NCI-H524 treated with DMSO at 0.1 percent for 48 hours (cell line): ENCODE measurements around the gene DSN1.

Experiments used
- DNase-seq: peaks from one replicate; lab custom pipeline; 2025; lab: John Stamatoyannopoulos, UW

DSN1 gene

DNA sequence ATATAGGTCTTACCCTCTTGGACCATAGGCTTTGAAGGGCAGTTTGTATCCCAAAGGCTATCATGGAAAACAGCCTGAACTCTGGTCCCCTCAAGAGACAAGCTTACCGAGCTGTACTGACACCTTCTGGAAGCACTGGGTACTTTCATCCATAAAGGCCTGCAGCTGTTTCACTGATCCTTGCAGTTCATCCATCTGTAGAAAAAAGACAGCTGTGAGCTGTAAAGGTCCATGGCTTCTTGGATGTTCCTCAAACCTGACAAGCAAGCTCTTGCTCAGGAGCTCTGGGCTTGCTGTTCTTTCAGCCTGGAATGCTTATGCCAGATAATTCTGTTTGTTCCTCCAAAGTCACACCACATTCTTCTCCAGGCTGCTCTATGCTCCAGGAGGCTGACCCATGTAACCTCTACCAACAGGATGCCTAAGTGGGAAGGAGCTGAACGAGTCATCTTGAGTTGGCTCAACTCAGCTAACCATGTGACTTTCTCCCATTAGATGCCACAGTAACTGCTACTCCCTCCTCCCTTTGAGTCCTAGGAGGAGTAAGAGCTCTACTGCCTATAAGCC lies 18.8 kb downstream of the DSN1 start:
- DNase-seq, result peak; percentile 9

- DNase-seq, result no peak
These were observed 21.0 kb downstream of the DSN1 start for GRCh38 chr20:36752582-36752981.

- peak; percentile 79 for DNase-seq
These were observed 27.5 kb downstream of the DSN1 start, which contains the start of gene NDRG3 for GRCh38 chr20:36745927-36746659. TSS of gene NDRG3 (minus strand) at chr20:36746090. CDS start at chr20:36721735, 24,355 bp downstream.

GRCh38 chr20:36745234-36745926 lies 28.2 kb downstream of the DSN1 start:
- no peak for DNase-seq

- DNase-seq, result no peak
These were observed 28.8 kb downstream of the DSN1 start for GRCh38 chr20:36744764-36745191.

GRCh38 chr20:36744243-36744642 lies 29.3 kb downstream of the DSN1 start:
- no peak for DNase-seq

DNA sequence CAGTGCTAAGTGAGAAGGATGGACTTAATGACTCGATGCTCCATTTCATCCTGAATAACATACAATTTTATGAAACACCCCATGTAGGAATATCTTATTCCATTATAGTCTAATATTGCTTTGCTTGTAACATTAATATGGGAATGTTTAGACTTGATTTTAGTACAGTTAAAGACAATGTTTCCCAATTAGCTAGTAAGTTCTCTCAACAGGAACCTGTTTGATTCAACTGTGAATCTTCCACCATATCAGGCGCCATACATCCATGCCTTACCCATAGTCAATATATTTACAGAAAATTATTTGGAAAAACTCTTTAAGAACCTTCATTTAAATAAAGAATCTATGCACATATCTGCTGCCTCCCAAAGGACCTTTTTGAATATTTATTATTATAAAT lies 31.0 kb downstream of the DSN1 start:
- DNase-seq, result no peak

DNA sequence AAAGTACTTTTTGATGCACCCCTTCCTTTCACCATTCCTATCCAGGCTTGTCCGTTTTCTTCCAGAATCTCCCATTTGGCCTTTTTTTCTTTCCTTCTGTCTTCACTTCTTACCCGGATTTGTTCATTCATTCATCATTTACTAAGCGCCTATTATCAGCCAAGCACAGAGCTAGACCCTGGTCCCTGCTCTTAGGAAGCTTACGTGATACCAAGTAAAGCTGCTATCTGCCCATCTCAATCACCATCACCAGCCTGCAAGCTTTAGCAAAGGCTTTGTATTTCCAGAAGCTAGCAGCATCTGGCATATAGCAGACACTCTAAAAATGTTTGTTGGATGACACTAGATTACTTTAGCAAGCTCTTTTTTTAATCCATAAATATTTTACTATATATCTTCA lies 32.5 kb downstream of the DSN1 start:
- DNase-seq, result no peak

DNA sequence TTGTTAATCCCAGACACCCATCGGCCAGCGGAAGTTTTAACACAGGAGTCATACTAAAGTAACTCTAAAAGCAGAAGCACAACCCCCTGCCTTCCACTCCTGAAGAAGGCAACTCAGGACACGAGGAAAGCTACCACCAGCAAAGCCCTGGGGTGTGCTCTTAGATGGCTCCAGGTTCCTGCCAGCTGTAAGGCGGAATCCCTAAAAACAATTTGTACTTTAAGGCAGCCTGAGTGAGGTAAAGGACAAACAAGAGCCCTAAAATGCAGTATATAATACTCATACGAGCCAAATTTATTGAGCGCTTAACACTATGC lies 36.4 kb downstream of the DSN1 start:
- no peak for DNase-seq

DNA sequence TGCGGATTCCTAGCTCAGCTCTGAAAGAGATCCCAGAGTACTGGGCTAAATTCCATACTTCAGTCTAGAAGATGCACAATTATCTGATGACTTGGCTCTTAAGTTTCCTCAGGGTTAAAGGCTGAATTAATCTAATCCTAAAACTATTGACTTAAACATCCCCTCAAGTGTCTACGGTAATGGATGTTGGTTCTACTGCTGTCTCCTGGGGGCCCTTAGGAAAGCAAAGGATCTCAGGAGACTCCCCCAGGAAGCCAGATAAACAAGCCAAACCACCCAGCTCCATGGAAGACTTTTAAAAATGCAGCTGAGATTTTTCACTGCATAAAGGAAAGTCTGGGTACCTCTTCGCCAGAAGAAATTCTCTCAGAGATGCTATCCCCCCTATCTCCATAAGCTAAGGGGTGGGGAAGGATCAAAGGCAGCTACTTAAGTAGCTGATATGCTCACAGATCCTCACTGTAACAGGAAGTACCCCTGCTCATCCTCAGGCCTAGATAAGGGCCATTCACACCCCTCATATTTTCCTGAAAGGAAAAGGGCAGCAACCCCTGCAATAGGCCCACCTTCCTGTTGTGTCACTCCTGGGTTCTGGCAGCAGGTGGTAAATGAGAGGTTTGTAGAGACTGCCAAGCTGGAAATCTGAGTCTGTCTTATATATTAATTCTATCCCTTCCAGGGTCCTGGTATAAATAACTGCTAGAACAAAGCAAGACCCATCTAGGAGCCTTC lies 36.9 kb downstream of the DSN1 start:
- DNase-seq, result no peak

GRCh38 chr20:36732456-36732855 lies 41.1 kb downstream of the DSN1 start:
- no peak for DNase-seq

- no peak for DNase-seq
These were observed 44.6 kb downstream of the DSN1 start for GRCh38 chr20:36728986-36729385.

DNA sequence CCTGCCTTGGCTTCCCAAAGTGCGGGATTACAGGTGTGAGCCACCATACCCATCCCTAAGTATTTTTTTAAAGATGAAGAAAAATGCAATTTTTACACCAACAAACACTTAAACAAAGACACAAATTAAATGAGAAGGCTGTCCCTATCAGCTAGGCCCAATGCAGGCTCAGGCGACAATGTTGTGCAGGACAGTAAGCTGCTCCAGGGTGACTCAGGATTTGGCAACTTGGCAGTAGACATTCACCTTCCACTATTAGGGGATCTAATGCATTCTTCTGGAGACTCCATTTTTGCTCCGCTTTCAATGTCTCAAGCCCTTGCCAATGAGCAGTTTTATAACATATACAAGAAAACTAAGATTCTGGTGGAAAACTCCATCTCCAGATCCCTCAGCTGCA lies 47.4 kb downstream of the DSN1 start:
- DNase-seq, result no peak

DNA sequence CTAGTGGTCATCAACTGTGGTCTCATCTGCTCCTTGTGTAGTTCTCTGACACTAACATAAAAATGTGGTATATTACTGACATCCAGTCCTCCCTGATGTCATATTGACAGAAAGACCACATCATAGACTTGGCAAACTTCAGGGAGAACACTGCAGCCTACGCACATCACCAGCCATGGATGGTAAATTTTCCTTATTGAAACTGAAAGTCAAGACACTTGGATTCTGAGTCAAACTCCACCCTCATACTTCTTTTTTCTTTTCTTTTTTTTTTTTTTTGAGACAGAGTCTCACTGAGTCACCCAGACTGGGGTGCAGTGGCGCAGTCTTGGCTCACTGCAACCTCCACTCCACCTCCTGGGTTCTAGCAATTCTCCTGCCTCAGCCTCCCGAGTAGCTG lies 53.1 kb downstream of the DSN1 start:
- DNase-seq, result no peak

DNA sequence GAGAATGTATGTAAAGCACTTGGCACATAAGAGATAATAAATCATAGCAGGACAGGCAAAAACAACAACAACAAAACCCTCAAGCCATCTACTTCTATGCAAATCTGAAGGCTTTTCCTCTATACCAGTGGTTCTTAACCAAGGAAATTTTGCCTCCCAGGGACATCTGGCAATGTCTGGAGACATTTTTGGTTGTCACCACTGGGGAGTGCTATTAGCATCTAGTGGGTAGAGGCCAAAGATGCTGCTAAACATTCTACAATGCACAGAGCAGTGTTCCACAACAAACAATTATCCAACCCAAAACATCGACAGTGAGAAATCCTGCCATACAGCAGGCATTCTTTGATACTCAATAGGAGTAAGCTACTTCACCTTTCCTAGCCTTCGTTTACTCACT lies 55.9 kb downstream of the DSN1 start:
- DNase-seq, result no peak

- no peak for DNase-seq
These were observed 56.5 kb downstream of the DSN1 start for GRCh38 chr20:36717021-36717420.

GRCh38 chr20:36712775-36713174 lies 60.8 kb downstream of the DSN1 start:
- no peak for DNase-seq

- DNase-seq, result no peak
These were observed 64.4 kb downstream of the DSN1 start for GRCh38 chr20:36709126-36709525.

DNA sequence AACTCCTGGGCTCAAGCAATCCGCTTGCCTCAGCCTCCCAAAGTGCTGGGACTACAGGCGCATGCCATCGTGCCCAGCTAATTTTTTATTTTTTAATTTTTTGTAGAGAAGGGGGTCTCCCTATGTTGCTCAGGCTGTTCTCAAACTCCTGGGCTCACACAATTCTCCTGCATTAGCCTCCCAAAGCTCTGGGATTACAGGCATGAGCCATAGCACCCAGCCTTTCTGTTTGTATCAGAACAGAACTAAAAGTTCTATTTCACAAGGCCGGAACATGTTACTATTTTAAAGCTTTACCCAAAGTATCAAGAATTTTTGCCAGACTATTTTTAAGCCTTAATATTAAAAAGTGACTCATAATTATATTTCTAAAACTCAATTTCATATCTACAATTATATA lies 70.0 kb downstream of the DSN1 start:
- DNase-seq, result no peak
